K562 (cell line): ENCODE data around the gene BTF3L4. TPM values are rescaled to one million over a fixed set of nuclear protein-coding genes. Genes with fewer than 3 reads are reported as not detected.

Experiments
- AFF1 ChIP-seq, 2 experiments: fragments of 450-650 bp; IDR thresholded peaks; 2 replicates each; pipeline ENCODE4 v1.6.1; 2018; ENCODE audit warnings: mild to moderate bottlenecking in 2 of 2, low read depth in 1 of 2; ENCODE audit not compliant: partially characterized antibody in 2 of 2
- DLX4 ChIP-seq: fragments of 250-450 bp; sonication (Bioruptor Pico); IDR thresholded peaks from 2 replicates; pipeline ENCODE4 v1.6.1; 2021; ENCODE audit warnings: mild to moderate bottlenecking
- DPF2 ChIP-seq: fragments of 450-650 bp; IDR thresholded peaks from 2 replicates; pipeline ENCODE4 v1.6.1; 2016
- FOXA3 ChIP-seq, 2 experiments: fragments of 450-650 bp in 1 of 2; sonication (generic) in 1 of 2; formaldehyde crosslinking; IDR thresholded peaks in 1 of 2; conservative IDR thresholded peaks in 1 of 2; 2 replicates each; pipeline versions ENCODE4 v1.4.0 to v1.8.0; 2020 to 2022; ENCODE audit warnings: mild to moderate bottlenecking in 2 of 2, missing genetic modification reagents in 1 of 2
- MAX ChIP-seq: sonication (generic); formaldehyde crosslinking; IDR thresholded peaks from 2 replicates; pipeline ENCODE4 v1.9.0; 2022; ENCODE audit warnings: mild to moderate bottlenecking, missing genetic modification reagents
- MYC ChIP-seq, 2 experiments: fragments of 250-450 bp in 1 of 2; sonication (Bioruptor Pico) in 1 of 2; IDR thresholded peaks; 2 replicates each; pipeline versions ENCODE4 v1.5.1 to v1.6.1; 2012 to 2021; ENCODE audit warnings: low read depth in 2 of 2, borderline replicate concordance in 1 of 2, improper control_type of control experiment in 1 of 2, low read length in 1 of 2, mild to moderate bottlenecking in 1 of 2, moderate library complexity in 1 of 2
- NBN ChIP-seq: fragments of 450-650 bp; IDR thresholded peaks from 2 replicates; pipeline ENCODE4 v1.6.1; 2016; ENCODE audit warnings: low read depth, mild to moderate bottlenecking
- PKNOX1 ChIP-seq: fragments of 450-650 bp; IDR thresholded peaks from 2 replicates; pipeline ENCODE4 v1.6.1; 2016
- RBFOX2 ChIP-seq: fragments of 200-400 bp; formaldehyde crosslinking; IDR thresholded peaks from 2 replicates; pipeline ENCODE4 v1.6.1; 2017; ENCODE audit warnings: low read depth, mild to moderate bottlenecking, low read length, moderate library complexity
- ZBTB2 ChIP-seq: fragments of 450-650 bp; IDR thresholded peaks from 2 replicates; pipeline ENCODE4 v1.6.1; 2016; ENCODE audit warnings: antibody characterized with exemption
- ZNF197 ChIP-seq: fragments of 200-800 bp; sonication (Bioruptor generic); IDR thresholded peaks from 2 replicates; pipeline ENCODE4 v1.6.1; 2016; ENCODE audit warnings: low read depth, missing genetic modification characterization, missing compliant biosample characterization
- ZNF282 ChIP-seq: sonication (generic); formaldehyde crosslinking; IDR thresholded peaks from 2 replicates; pipeline ENCODE4 v1.8.1; 2023; ENCODE audit warnings: missing genetic modification reagents
- ZNF592 ChIP-seq: fragments of 450-650 bp; IDR thresholded peaks from 2 replicates; pipeline ENCODE4 v1.6.1; 2017; ENCODE audit warnings: antibody characterized with exemption, mild to moderate bottlenecking
- polyA plus RNA-seq, 8 experiments: library from polyadenylated mRNA; depleted of rRNA in 4 of 8; stranded (reverse) in 5 of 8; unstranded in 3 of 8; fragments of >200 nt; fragmentation: Nextera tagmentation in 2 of 8; fragmentation: Illumina TruSeq in 1 of 8; extraction: Ambion mirVana in 2 of 8; extraction: Trizol in 1 of 8; gene quantifications; 2 replicates each; pipeline versions ENCODE4 v1.2.1 to v1.2.3, GENCODE V29; 2011 to 2014; ENCODE audit warnings: inconsistent platforms in 1 of 8, missing spikeins in 1 of 8
- total RNA-seq, 7 experiments: library from RNA; depleted of rRNA in 6 of 7; stranded (reverse); fragments of >200 nt in 6 of 7; fragmentation: Illumina TruSeq in 2 of 7; extraction: Trizol in 2 of 7; gene quantifications; 2 replicates each; pipeline versions ENCODE4 v1.2.1 to v1.2.3, GENCODE V29; 2011 to 2021; ENCODE audit warnings: low replicate concordance in 1 of 7

BTF3L4 gene
- total and polyA plus RNA-seq, 9 of the 15 experiments (the other 6 are each of a cell fraction or from before 2014, with no cell fraction given): 40.1 to 106 (median 88.8) TPM

GRCh38 chr1:52056163-52056936 lies at the start of gene BTF3L4 (continued):
- no peak for TF ChIP-seq DLX4 (CRISPR knock-in tag)
- TF ChIP-seq ZNF282 (CRISPR knock-in tag): 0 out of 2 replicates have a peak, but pooled peaks have one; percentile 62
- TF ChIP-seq MYC (IDR thresholded peaks at IDR 0.05; ENCODE audit: low read depth, low read length): peak; percentile 99
- peak; percentile 92 for TF ChIP-seq MYC (CRISPR knock-in tag; IDR thresholded peaks at IDR 0.05; ENCODE audit: borderline replicate concordance, low read depth)
- peak; percentile 58; the same call in 1 of the 2 replicates for TF ChIP-seq NBN
- TF ChIP-seq AFF1 (IDR thresholded peaks at IDR 0.05; ENCODE audit: low read depth in 1 of 2, partially characterized antibody in 2 of 2): peak in 1 of 2 experiments; percentile 37
- no peak; the same call in 1 of the 2 replicates for TF ChIP-seq DPF2
- 0 out of 2 replicates have a peak, but pooled peaks have one; percentile 38 for TF ChIP-seq ZBTB2
- TF ChIP-seq MAX: peak; percentile 97
- peak; percentile 45; the same call in 1 of the 2 replicates for TF ChIP-seq PKNOX1
- no peak for TF ChIP-seq ZNF592
- no peak for TF ChIP-seq ZNF197 (CRISPR knock-in tag)
- TF ChIP-seq RBFOX2: peak; percentile 94
- peak in 1 of 2 experiments; percentile 82; a peak in 2 of 4 replicates for TF ChIP-seq FOXA3 (CRISPR knock-in tag; conservative IDR thresholded peaks at IDR 0.05 in 1 of 2, IDR thresholded peaks at IDR 0.05 in 1 of 2)
